Stimulated activated naive CD4-positive, alpha-beta T cell (primary cell): ENCODE results near the gene STMP1.

Experiments
- DNase-seq, 6 experiments: peaks; one replicate each; lab custom pipeline; 2025; lab: John Stamatoyannopoulos, UW

Gene STMP1

DNA sequence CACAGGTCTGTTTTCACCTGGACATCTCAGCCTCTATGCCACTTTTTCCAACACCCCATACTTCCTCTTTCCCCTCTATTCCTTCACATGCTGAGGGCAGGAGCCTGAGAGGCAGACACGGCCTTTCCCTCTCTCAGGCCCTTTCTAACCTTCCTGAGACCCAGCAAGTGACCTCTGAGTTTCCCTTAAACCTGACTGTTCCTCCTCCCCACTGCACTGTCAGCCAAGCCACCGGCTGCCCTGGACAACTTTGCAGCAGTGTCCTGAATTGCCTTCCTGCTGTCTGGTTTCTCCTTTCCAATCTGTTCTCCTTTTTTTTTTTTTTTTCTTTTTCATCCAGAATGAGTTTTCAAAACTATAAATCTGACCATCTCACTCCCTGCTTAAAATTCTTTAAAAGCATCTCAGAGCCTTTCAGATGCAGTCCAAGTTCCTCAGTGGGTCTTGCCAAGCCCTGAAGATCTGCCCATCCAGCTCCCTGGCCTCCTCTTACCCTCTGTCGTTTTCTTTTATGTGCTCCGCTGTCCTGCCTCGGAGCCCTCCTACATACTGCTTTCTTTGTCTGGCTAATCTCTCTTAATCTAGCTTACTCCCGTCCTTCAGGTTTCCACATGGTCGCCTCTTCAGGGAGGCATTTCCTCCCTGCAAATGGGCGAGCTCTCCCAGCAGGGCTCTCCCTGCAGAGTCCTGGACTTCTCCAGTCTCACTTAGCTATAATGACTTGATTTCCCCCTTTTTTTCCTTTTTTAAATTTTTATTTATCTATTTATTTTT, 35.1 kb downstream of the STMP1 start:
- no peak for DNase-seq

GRCh38 chr7:135704074-135704473, 41.8 kb downstream of the STMP1 start:
- DNase-seq: no peak

- no peak for DNase-seq
These were observed 42.4 kb downstream of the STMP1 start for GRCh38 chr7:135704698-135705097.

- no peak for DNase-seq
These were observed 43.9 kb downstream of the STMP1 start for GRCh38 chr7:135706038-135706742.

- DNase-seq: no peak
These were observed 44.7 kb downstream of the STMP1 start for GRCh38 chr7:135706858-135707569.

DNA sequence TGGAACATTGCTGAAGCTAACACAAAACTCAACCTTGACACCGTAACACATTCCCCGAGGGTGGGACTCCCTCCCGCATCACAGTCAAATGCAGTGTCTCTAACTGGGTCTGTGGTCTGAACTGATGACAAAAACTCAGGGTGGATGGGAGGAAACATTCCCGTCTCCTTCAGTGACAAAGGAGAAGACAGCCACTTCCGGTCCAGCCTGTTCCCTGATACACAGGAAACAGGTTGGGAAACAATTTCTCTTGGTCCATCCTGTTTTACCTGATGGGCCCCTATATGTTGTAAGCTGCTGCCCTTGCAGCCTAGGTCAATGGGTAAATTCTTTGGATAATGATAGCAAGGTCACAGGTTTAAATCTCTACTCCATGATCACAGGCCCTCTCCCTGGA, 45.3 kb downstream of the STMP1 start:
- DNase-seq: no peak

DNA sequence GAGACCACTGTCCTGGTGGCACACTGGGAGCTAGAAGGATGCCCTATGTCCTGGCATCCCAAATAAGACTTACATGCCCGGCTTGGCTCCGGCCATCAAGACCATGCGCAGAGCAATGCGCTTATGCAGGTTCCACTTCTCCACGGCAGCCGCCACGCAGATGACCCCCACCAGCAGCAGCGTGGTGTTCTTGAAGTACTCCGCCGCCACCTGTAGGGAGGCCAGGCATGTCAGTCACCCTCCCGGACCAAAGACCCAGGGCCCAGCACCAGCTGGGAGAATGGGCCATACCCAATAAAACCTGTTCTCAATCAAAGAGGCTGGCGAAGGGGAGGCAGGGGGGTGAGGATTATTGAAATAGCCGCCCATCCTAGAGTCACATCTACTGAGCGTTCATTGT, 45.7 kb downstream of the STMP1 start:
- DNase-seq: no peak

DNA sequence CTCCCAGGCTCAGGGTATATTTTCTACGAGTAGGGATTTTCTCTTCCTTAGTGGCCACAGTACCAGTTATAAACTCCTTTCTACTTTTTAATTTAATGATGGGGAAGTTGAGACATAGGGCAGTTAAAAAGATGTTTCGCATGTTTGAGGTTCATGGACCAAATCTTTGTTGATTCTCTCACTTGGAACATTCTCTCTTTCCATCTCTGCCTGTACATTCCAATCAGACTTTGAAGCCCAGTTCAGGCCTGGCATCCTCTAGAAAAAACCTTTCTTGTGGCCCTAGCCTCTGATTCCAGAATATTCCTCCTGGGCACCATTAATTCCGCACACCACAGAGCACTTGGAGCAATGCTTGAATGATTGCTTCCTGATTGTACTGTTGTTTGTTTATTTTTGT, 47.2 kb downstream of the STMP1 start:
- DNase-seq: no peak

DNA sequence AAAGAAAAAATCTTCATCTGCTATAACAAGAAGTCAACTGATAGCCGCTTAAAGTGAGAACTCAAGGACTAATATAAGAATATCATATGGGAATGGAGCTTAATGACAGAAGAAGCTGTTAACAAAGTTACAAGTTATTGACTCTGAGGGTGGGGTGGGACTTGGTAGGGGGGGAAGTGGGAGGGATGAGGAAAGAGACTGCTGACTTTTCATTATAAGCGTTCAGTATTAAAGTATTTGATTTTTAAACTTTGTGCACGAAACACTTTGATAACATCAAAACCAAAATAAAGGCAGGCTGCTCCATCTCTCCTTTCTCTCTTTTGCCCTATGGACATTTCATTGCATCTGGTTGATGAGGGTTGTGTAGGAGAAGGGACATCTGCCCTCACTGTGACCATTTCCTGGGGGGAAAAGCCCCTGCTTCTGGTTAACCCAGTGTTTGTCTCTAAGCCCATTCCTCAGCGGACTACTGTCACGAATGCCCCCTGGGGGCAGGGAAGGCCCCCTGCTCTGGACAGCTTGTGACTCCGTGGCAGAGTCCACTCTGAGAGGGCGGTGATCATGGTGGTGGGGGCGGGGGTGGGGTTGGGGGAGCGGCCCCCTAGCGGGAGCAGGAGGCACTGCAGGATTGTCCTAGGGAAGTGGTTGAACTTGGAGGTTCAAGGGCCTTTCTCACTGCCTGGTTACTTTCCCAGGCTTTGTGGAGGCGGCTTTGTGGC, 48.3 kb downstream of the STMP1 start:
- no peak for DNase-seq

GRCh38 chr7:135711139-135711469, 48.8 kb downstream of the STMP1 start:
- no peak for DNase-seq

DNA sequence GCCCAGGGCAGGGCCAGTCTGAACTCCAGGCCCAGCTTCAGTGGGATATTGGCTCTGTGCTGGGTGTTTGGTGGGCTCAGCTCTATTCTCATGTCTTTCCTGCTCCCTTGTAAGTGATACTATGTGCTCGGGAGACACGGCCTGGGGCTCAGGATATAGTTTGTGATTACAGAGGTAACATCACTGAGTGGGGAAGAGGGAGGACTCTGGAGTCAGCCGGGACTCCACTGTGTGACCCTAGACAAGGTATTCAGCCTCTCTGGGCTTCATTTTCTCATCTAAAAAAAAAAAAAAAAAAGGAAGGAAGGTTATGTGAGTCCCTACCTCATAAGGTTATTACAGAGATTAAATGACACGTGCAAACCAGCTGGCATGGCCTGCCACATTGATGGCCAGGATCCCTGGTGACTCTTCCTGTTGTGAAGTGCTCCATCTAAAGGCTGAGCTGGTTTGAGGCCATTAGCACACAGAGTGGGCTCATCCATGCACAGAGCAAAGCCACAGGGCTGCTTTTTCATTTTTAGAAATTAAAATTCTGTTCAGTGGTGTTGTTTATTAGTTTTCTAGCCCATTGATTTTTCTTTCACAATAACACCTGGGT, 50.0 kb downstream of the STMP1 start:
- DNase-seq: no peak

DNA sequence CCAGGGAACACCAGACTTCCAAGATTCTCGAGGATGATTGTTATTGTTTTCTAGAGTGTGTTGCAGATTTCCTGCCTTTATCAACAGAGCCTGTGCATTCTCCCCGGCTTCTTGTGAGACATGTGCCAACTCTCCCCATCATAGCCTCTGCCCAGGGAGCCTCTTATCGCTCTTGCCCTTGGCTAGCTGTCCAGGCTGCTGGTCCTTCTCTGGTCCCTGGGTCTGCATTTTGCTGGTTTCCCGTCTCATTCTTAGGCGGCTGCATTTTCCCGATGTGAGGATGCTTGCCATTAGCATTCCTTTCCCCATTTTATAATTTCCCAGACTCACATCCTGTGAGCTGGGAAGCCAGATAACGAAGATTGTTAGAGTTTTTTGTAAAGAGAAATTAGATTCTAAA, 50.5 kb downstream of the STMP1 start:
- DNase-seq: no peak

- no peak for DNase-seq
These were observed 51.6 kb downstream of the STMP1 start for GRCh38 chr7:135713836-135714470.

DNA sequence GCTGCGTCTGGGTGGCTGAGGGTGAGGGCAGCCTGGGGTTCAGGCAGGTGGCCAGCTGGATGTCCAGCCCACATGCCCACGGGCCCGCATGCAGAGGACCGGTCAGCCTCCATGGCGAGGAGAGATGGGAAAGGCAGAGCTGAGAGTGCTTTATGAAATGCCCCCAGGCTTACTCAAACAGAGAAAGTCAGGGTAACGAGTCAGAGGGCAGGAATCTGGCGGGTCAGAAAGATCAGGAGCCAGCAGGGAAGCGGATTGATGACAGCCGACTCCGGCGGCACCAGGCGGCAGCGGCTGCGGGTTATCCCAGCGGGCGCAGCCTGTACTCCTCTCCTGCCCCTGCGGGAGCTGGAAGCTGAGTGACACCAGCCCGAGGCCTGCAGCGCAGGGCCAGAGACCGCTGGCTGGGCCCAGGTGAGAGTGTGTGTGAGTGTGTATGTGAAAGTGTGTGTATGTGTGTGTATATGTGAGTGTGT, 52.3 kb downstream of the STMP1 start:
- no peak for DNase-seq

DNA sequence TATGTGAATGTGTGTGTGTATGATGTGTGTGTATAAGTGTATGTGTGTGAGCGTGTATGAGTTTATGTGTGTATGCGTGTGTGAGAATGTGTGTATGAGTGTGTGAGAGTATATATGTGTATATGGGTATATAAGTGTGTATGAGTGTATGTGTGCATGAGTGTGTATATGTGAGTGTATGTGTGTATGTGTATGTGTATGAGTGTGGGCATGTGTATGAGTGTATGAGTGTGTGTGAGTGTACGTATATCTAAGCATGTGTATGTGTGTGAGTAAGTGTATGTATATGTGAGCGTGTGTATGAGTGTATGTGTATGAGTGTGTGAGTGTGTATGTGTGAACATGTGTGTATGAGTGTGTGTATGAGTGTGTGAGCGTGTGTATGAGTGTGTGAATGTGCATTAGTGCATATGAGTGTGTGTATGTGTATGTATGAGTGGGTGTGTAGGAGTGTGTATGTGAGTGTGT, 52.8 kb downstream of the STMP1 start:
- no peak for DNase-seq

DNA sequence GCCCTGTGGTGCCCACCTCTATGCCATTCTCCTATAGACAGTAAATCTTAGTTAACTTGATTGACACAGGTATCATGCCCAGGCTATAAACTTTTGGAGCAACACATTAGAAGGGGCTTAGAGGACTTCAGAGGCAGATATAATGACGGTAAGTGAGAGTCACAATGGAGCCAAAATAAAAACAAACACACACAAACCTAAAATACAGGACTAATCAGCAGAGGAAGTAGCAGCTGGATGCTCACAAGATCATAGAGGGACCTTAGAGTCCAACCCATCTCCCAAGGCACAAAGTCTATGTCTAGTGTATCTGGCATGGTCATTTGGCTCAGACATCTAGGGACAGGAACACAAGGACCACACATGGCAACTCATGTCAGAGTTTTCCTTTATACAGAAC, 53.4 kb downstream of the STMP1 start:
- DNase-seq: no peak

DNA sequence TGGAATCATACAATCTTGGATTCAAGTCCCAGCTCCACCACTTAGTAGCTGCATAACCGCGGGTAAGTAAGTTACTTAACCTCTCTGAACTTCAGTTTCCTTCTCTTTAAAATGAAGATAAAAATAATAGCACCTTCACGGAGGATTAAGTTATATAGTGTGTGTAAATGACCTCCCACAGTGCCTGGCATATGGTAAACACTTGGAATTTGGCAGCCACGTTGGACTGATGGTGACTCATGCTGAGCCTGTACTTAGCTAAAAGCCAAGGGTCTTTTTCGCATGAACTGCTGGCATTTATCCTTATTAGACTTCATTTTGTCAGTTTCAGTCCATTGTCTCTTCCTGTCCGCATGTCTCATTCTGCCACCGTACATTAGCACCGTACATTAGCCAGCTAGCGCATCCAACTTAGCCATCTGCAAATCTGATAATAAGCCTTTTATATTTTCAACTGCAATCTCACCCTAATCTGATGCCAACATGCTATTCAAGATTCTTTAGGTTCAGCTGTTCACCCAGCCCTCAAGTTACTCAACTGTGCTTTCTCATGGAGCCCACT, 54.4 kb downstream of the STMP1 start:
- DNase-seq: no peak

- no peak for DNase-seq
These were observed 55.4 kb downstream of the STMP1 start for GRCh38 chr7:135717693-135718092.

DNA sequence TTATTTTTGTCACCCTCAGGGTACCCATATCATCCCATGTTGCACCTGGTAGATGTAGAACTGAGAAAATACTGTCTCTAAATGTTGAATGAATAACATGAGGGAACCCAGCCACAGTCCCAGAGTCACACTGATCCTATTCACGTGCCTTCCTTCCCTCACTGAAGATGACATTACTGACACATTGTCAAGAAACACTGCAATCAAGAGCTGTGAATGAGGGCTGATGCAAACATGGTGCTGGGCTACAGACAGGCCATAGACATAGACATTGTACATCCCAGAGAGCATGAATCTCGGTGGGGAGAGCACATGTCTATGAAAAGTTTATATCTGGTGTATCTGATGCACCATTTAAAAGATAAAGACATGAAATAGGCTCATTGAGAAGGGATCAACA, 55.9 kb downstream of the STMP1 start:
- no peak for DNase-seq

GRCh38 chr7:135718794-135719437, 56.6 kb downstream of the STMP1 start:
- no peak for DNase-seq

GRCh38 chr7:135719688-135720087, 57.4 kb downstream of the STMP1 start:
- DNase-seq: no peak
